Omental fat pad (tissue), 4 donors: ENCODE results near the gene SLC35D3. TPM values are rescaled to one million over a fixed set of nuclear protein-coding genes. Genes with fewer than 3 reads are reported as not detected.
"Not testable (repeated sequence)": the region's sequence is repeated elsewhere in the genome, so short reads cannot be mapped to it uniquely, and the experiment has no call there.

Experiments used
- ATAC-seq: fragments of 150-250 bp; one replicate; pipeline ENCODE4 v1.9.1; 2016; ENCODE audit warnings: mild to moderate bottlenecking, moderate library complexity; ENCODE audit not compliant: low FRiP score
- DNase-seq: peaks from one replicate; pipeline ENCODE4 v3.0.0-alpha.2; 2019; ENCODE audit warnings: low spot score
- CTCF ChIP-seq, 3 donors: fragments of 450-650 bp; IDR thresholded peaks; one replicate each; pipeline ENCODE4 v1.5.1; 2016 to 2017; ENCODE audit warnings: antibody characterized with exemption in 3 of 3, mild to moderate bottlenecking in 3 of 3, moderate library complexity in 2 of 3
- total RNA-seq, 4 donors: library from RNA; depleted of rRNA; stranded (reverse); fragments of >200 nt; gene quantifications; one replicate each; pipeline ENCODE4 v1.1.0, GENCODE V29; 2016

SLC35D3 gene
- total RNA-seq = not detected

DNA sequence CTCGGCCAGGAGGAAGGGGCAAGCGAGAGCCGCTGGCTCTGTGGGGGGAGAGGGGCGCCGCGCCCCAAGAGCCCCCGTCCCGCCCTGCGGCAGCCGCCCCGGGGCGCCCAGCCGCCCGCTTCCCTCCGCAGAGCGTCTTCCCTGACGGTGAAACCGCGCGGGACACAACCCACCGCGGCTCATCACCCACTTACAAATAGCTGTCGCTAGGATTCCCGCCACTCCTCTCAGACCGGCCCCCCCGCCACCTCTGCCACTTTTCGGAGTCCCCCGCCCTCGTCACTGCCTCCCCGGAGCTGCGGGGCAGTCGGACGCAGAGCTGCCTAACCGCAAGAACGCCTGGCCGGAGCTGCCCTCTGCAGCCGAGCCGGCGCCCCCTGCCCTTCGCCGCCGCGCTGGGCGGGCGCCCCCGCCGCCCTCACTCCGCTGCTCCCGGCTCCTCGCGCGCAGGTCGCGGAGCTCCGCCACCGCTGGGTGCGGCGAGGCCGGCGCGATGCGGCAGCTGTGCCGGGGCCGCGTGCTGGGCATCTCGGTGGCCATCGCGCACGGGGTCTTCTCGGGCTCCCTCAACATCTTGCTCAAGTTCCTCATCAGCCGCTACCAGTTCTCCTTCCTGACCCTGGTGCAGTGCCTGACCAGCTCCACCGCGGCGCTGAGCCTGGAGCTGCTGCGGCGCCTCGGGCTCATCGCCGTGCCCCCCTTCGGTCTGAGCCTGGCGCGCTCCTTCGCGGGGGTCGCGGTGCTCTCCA lies at the start of gene SLC35D3:
TSS of gene SLC35D3 (plus strand) at position 366 of the 749 bp plus-strand sequence. CDS start at position 494, 128 bp downstream.
- DNase-seq (no peak), ATAC-seq (peak; percentile 17)

DNA sequence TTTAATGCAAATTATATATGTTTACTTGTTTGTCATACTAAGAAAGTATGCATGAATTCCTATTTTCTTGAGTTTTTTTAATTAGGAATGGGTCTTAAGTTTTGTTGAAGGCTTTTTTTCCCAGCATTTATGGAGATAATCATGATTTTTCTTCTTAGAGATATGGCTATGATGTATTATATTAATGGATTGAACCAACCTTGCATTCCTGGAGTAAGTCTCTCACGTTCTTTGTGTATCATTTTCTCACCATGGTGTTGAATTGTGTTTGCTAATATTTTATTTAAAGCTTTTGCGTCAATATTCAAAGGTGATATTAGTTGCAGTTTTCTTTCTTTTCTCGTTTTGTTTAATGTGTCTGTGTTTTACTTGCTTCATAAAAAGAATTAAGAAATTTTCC lies 48.4 kb upstream of the SLC35D3 start:
- DNase-seq = no peak
- TF ChIP-seq CTCF (IDR thresholded peaks at IDR 0.05) = no peak
- no peak for ATAC-seq

More for the DNA sequence above, at the start of gene SLC35D3:
- no peak for TF ChIP-seq CTCF (IDR thresholded peaks at IDR 0.05)

DNA sequence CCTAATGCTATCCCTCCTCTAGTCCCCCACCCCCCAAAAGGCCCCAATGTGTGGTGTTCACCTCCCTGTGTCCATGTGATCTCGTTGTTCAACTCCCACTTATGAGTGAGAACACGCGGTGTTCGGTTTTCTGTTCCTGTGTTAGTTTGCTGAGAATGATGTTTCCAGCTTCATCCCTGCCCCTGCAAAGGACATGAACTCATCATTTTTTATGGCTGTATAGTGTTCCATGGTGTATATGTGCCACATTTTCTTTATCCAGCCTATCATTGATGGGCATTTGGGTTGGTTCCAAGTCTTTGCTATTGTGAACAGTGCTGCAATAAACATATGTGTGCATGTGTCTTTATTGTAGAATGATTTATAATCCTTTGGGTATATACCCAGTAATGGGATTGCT lies 45.6 kb upstream of the SLC35D3 start:
- DNase-seq, ATAC-seq: not testable (repeated sequence)

GRCh38 chr6:136880748-136881460 lies 41.2 kb upstream of the SLC35D3 start:
- ATAC-seq (no peak), DNase-seq (no peak)
- TF ChIP-seq CTCF (IDR thresholded peaks at IDR 0.05) = no peak

GRCh38 chr6:136886091-136886490 lies 36.0 kb upstream of the SLC35D3 start:
- DNase-seq (no peak), ATAC-seq (no peak)
- TF ChIP-seq CTCF (IDR thresholded peaks at IDR 0.05) = no peak

DNA sequence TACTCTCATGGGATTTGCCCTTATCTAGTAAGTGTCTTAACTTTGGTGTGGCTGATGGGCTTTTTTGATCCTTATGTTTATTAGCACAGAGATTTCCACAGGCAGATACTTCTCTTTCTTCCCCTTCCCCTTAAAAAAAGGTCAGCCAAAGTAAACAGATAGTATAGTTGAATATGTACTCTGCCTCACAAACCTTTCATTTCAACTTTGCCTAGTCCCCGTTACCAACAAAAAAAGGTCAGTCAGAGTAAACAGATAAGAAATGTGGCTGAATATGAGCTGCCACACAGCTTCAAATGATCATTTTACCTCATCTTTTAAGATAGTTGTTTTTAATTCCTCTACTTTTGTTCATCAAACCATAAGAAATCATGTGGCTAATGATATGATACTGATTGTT lies 34.1 kb upstream of the SLC35D3 start:
- TF ChIP-seq CTCF (IDR thresholded peaks at IDR 0.05) = no peak
- ATAC-seq (no peak), DNase-seq (no peak)

- no peak for TF ChIP-seq CTCF (IDR thresholded peaks at IDR 0.05)
- ATAC-seq (no peak), DNase-seq (no peak)
Measured at GRCh38 chr6:136889271-136890193, 32.6 kb upstream of the SLC35D3 start.
